Measurements from ENCODE around the gene LMBRD2. TPM values are rescaled to one million over a fixed set of nuclear protein-coding genes. Genes with fewer than 3 reads are reported as not detected.

Gene LMBRD2
- polyA plus RNA-seq, 10 donors, result 8.9 to 15.9 (median 12.3) TPM

- DNase-seq, result no peak
Observed at GRCh38 chr5:36111238-36111637, 40.4 kb downstream of the LMBRD2 start.

- DNase-seq, result peak in 2 of 3 donors; percentile 3 to 6
Observed at GRCh38 chr5:36108758-36109460, 42.8 kb downstream of the LMBRD2 start.

GRCh38 chr5:36105819-36106218, 45.9 kb downstream of the LMBRD2 start:
- DNase-seq, result no peak

- DNase-seq, result no peak
Observed at GRCh38 chr5:36099748-36100147, 51.9 kb downstream of the LMBRD2 start.

- no peak for DNase-seq
Observed at GRCh38 chr5:36096486-36096885, 55.2 kb downstream of the LMBRD2 start.

- DNase-seq, result peak in 2 of 3 donors; percentile 7 to 22
Observed at GRCh38 chr5:36089989-36090388, 61.7 kb downstream of the LMBRD2 start.

- DNase-seq, result peak; percentile 17 to 59 (median 24)
Observed at GRCh38 chr5:36079200-36079781, 72.4 kb downstream of the LMBRD2 start.

GRCh38 chr5:36078430-36078829, 73.3 kb downstream of the LMBRD2 start:
- DNase-seq, result no peak

- no peak for DNase-seq
Observed at GRCh38 chr5:36073595-36074216, 78.0 kb downstream of the LMBRD2 start.

- no peak for DNase-seq
Observed at GRCh38 chr5:36070687-36071571, 80.8 kb downstream of the LMBRD2 start.

- DNase-seq, result no peak
Observed at GRCh38 chr5:36068751-36069281, 82.9 kb downstream of the LMBRD2 start.

GRCh38 chr5:36066540-36067210, 85.0 kb downstream of the LMBRD2 start, which contains the start of gene UGT3A2:
Gene UGT3A2, minus strand, starts transcription at chr5:36066882. Its CDS starts 93 bp downstream, at chr5:36066789.
- peak in 1 of 3 donors; percentile 21 for DNase-seq

- DNase-seq, result no peak
Observed at GRCh38 chr5:36066001-36066539, 85.6 kb downstream of the LMBRD2 start.

GRCh38 chr5:36060420-36060887, 91.2 kb downstream of the LMBRD2 start:
- DNase-seq, result no peak

- no peak for DNase-seq
Observed at GRCh38 chr5:36059571-36060419, 91.9 kb downstream of the LMBRD2 start.

GRCh38 chr5:36058776-36059175, 92.9 kb downstream of the LMBRD2 start:
- no peak for DNase-seq

GRCh38 chr5:36057386-36057785, 94.3 kb downstream of the LMBRD2 start:
- no peak for DNase-seq

- no peak for DNase-seq
Observed at GRCh38 chr5:36056422-36056821, 95.3 kb downstream of the LMBRD2 start.

GRCh38 chr5:36055984-36056383, 95.7 kb downstream of the LMBRD2 start:
- no peak for DNase-seq

- DNase-seq, result no peak
Observed at GRCh38 chr5:36054647-36055046, 97.0 kb downstream of the LMBRD2 start.

Data from muscle of back (tissue), 11 donors.